Measurements from ENCODE around the gene PROX2. TPM values are rescaled to one million over a fixed set of nuclear protein-coding genes. Genes with fewer than 3 reads are reported as not detected.

The PROX2 gene
- total RNA-seq, 2 experiments from 2014 or later: 0.35 to 0.74 TPM

DNA sequence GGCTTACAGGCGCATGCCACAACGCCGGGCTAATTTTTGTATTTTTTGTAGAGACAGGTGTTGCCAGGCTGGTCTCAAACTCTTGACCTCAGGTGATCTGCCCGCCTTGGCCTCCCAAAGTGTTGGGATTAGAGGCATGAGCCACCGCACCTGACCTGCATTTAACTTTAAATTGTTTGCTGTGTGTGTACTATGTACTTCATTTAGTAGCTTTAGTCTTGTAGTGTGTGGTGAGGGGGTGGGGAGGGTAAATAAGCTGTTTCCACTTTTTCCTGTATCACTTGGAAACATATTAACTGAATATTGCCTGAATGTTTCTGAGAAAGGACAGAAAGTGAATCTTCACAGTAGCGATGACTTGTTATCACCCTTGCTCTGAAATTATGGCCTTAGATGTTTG lies 14.3 kb upstream of the PROX2 start:
- BruUV-seq (replicated peaks): no TSS peak
- Histone ChIP-seq H3K4me1 (ENCODE audit: insufficient read depth, low read length, poor library complexity, severe bottlenecking) (peaks cover 19% of the 10 kb centered on the region), H2AFZ (ENCODE audit: low read length) (no peak overlapping the region), H3K9me2 (ENCODE audit: insufficient read depth, low read length) (no peaks in the 10 kb centered on the region), H3K27ac (ENCODE audit: low read depth, low read length, poor library complexity, severe bottlenecking) (no peak overlapping the region), H3K79me2 (ENCODE audit: insufficient read depth, low read depth, low read length) (peaks cover 39% of the 10 kb centered on the region), H3K9me3 (ENCODE audit: low read length) (no peaks in the 10 kb centered on the region), H3K4me2 (ENCODE audit: low read length) (no peak overlapping the region), H4K20me1 (ENCODE audit: insufficient read depth, low read length) (peaks cover 33% of the 10 kb centered on the region), H3K36me3 (ENCODE audit: insufficient read depth, low read length) (peaks cover 98% of the 10 kb centered on the region), H3K4me3 (ENCODE audit: low read depth, low read length, poor library complexity, severe bottlenecking) (no peak overlapping the region)
- ChIA-PET CTCF (ENCODE audit: unreplicated experiment) (no interaction called here), POLR2A (interaction anchor here (1.1 kb wide), 1 partner anchor 30 kb away, joined by 8 read pairs; no protein-coding TSS in a partner anchor)
- no peak for DNase-seq (ENCODE audit: low spot score)
- intact Hi-C loops (cut with micrococcal nuclease; ENCODE audit: unreplicated experiment): no loop called here
- TF ChIP-seq CTCF (conservative IDR thresholded peaks at IDR 0.05; ENCODE audit: low read length): no peak
- TF ChIP-seq EZH2phosphoT487 (IDR thresholded peaks at IDR 0.05; ENCODE audit: borderline replicate concordance, low read depth, low read length): no peak

GRCh38 chr14:74888164-74889158 lies 12.5 kb upstream of the PROX2 start:
- CTCF ChIA-PET (ENCODE audit: unreplicated experiment): no interaction called here
- no peak for DNase-seq (ENCODE audit: low spot score)
- no peaks in the 10 kb centered on the region for H3K9me2 ChIP-seq (ENCODE audit: insufficient read depth, low read length)
- no peak overlapping the region for H3K4me2 ChIP-seq (ENCODE audit: low read length)
- peaks cover 57% of the 10 kb centered on the region for H3K79me2 ChIP-seq (ENCODE audit: insufficient read depth, low read depth, low read length)
- no TSS peak for BruUV-seq (replicated peaks)
- H3K27ac ChIP-seq (ENCODE audit: low read depth, low read length, poor library complexity, severe bottlenecking): no peak overlapping the region
- intact Hi-C loops (cut with micrococcal nuclease; ENCODE audit: unreplicated experiment): no loop called here
- POLR2A ChIA-PET: interaction anchor here (0.7 kb wide), 2 partner anchors 110 to 329 kb away, joined by 3 read pairs; no protein-coding TSS in a partner anchor
- H4K20me1 ChIP-seq (ENCODE audit: insufficient read depth, low read length): peaks cover 49% of the 10 kb centered on the region
- H3K9me3 ChIP-seq (ENCODE audit: low read length): no peaks in the 10 kb centered on the region
- H3K4me1 ChIP-seq (ENCODE audit: insufficient read depth, low read length, poor library complexity, severe bottlenecking): peaks cover 32% of the 10 kb centered on the region
- H3K4me3 ChIP-seq (ENCODE audit: low read depth, low read length, poor library complexity, severe bottlenecking): no peak overlapping the region
- TF ChIP-seq CTCF (conservative IDR thresholded peaks at IDR 0.05; ENCODE audit: low read length) (no peak), EZH2phosphoT487 (IDR thresholded peaks at IDR 0.05; ENCODE audit: borderline replicate concordance, low read depth, low read length) (no peak)
- no peak overlapping the region for H2AFZ ChIP-seq (ENCODE audit: low read length)
- peaks cover 98% of the 10 kb centered on the region for H3K36me3 ChIP-seq (ENCODE audit: insufficient read depth, low read length)

- Histone ChIP-seq H4K20me1 (ENCODE audit: insufficient read depth, low read length) (peaks cover 37% of the 10 kb centered on the region), H3K4me3 (ENCODE audit: low read depth, low read length, poor library complexity, severe bottlenecking) (no peak overlapping the region), H3K4me1 (ENCODE audit: insufficient read depth, low read length, poor library complexity, severe bottlenecking) (peaks cover 29% of the 10 kb centered on the region), H3K36me3 (ENCODE audit: insufficient read depth, low read length) (peaks cover 75% of the 10 kb centered on the region), H3K79me2 (ENCODE audit: insufficient read depth, low read depth, low read length) (peaks cover 74% of the 10 kb centered on the region), H3K27ac (ENCODE audit: low read depth, low read length, poor library complexity, severe bottlenecking) (no peak overlapping the region), H2AFZ (ENCODE audit: low read length) (no peak overlapping the region), H3K9me2 (ENCODE audit: insufficient read depth, low read length) (no peaks in the 10 kb centered on the region), H3K9me3 (ENCODE audit: low read length) (no peaks in the 10 kb centered on the region), H3K4me2 (ENCODE audit: low read length) (no peak overlapping the region)
- BruUV-seq (replicated peaks): no TSS peak
- ChIA-PET POLR2A (no interaction called here), CTCF (ENCODE audit: unreplicated experiment) (no interaction called here)
- DNase-seq (ENCODE audit: low spot score): no peak
- TF ChIP-seq EZH2phosphoT487 (IDR thresholded peaks at IDR 0.05; ENCODE audit: borderline replicate concordance, low read depth, low read length): no peak
- no peak for TF ChIP-seq CTCF (conservative IDR thresholded peaks at IDR 0.05; ENCODE audit: low read length)
- intact Hi-C loops (cut with micrococcal nuclease; ENCODE audit: unreplicated experiment): no loop called here
Observed at GRCh38 chr14:74886001-74886400, 10.1 kb upstream of the PROX2 start.

All from OCI-LY7 (cell line).